Adrenal gland (tissue), 12 donors: ENCODE measurements around the gene UACA. TPM values are rescaled to one million over a fixed set of nuclear protein-coding genes. Genes with fewer than 3 reads are reported as not detected.

ENCODE experiments used
- DNase-seq, 7 donors: peaks; one replicate each; pipeline ENCODE4 v3.0.0-alpha.2; 2019 to 2020
- H3K27ac ChIP-seq, 5 donors: fragments of 200-600 bp; sonication (generic) in 4 of 5; 1 replicate in 3 of 5; 2 replicates in 2 of 5; pipeline versions ENCODE4 v1.5.1 to v1.8.0; 2016 to 2020; ENCODE audit warnings: mild to moderate bottlenecking in 1 of 5
- H3K27me3 ChIP-seq: fragments of 200-600 bp; 2 replicates; pipeline ENCODE4 v1.8.0; 2021
- H3K36me3 ChIP-seq, 2 donors: fragments of 200-600 bp; replicated peaks in 1 of 2; 1 replicate in 1 of 2; 2 replicates in 1 of 2; pipeline versions ENCODE4 v1.5.1 to v1.8.0; 2018 to 2022
- H3K4me1 ChIP-seq, 2 donors: fragments of 200-600 bp; replicated peaks in 1 of 2; 1 replicate in 1 of 2; 2 replicates in 1 of 2; pipeline versions ENCODE4 v1.5.1 to v1.8.0; 2018 to 2021
- H3K4me3 ChIP-seq, 4 donors: fragments of 200-600 bp; sonication (generic) in 3 of 4; one replicate each; pipeline ENCODE4 v1.5.1; 2016 to 2018
- H3K9me3 ChIP-seq, 3 donors: fragments of 200-600 bp; sonication (generic) in 1 of 3; replicated peaks in 1 of 3; 1 replicate in 2 of 3; 2 replicates in 1 of 3; pipeline versions ENCODE4 v1.5.1 to v1.8.0; 2016 to 2021
- POLR2A ChIP-seq, 2 donors: fragments of 450-650 bp; IDR thresholded peaks; one replicate each; pipeline ENCODE4 v1.6.1; 2017; ENCODE audit warnings: antibody characterized with exemption in 2 of 2, mild to moderate bottlenecking in 2 of 2, moderate library complexity in 1 of 2
- WGBS, 4 donors: extraction: QIAGEN DNeasy Blood & Tissue Kit in 2 of 4; methylation state at CpG; one replicate each; pipeline versions ENCODE4 v1.1.5 to v1.1.7; 2013 to 2017; 5-methylcytosine and 5-hydroxymethylcytosine counted together
- intact Hi-C, 2 donors: fragments of 100-400 bp; cut with DNase I; formaldehyde crosslinking; loops; one replicate each; pipeline versions ENCODE4 v1.14.1 to v1.15.0; 2022 to 2023
- polyA plus RNA-seq, 3 donors: library from polyadenylated mRNA; stranded (reverse); fragments of 200-250 nt in 2 of 3; fragments of 350-450 nt in 1 of 3; fragmentation: Illumina TruSeq in 1 of 3; extraction: RNeasy Lipid Tissue Mini Kit (QIAGEN cat#74804) in 1 of 3; gene quantifications; one replicate each; pipeline ENCODE4 v1.2.3, GENCODE V29; 2013 to 2014
- total RNA-seq, 9 donors: library from RNA; depleted of rRNA in 4 of 9; stranded (reverse); fragments of >200 nt in 4 of 9; fragments of 120-200 nt in 1 of 9; fragmentation: NEBNext Ultra II Directional in 1 of 9; extraction: Animal tissue kit (Norgen Biotek cat#: 25700) in 1 of 9; gene quantifications; one replicate each; pipeline versions ENCODE4 v1.1.0 to v1.2.4, GENCODE V29; 2013 to 2023
- TF ChIP-seq, protein P1 (sequence below), 6 experiments: fragments of 450-650 bp in 4 of 6; fragments of 200-600 bp in 2 of 6; sonication (generic) in 1 of 6; IDR thresholded peaks; 1 replicate in 5 of 6; 2 replicates in 1 of 6; pipeline versions ENCODE4 v1.5.1 to v1.8.0; 2016 to 2021; ENCODE audit warnings: antibody characterized with exemption in 6 of 6, mild to moderate bottlenecking in 2 of 6, moderate library complexity in 1 of 6
- donor health status: healthy with polysubstance abuse.
- donor health status: Bipolar disorder and iron deficiency.
- donor health status: DM: yes; HTN: yes; CAD: no.
- donor health status: DM: no; HTN: no; CAD: no.
- donor health status: DM: no; HTN: no; CAD: no.
- donor health status: DM: yes; HTN: yes; CAD: no.

UACA gene
- total and polyA plus RNA-seq, 12 donors = 16.7 to 186 (median 39.1) TPM

DNA sequence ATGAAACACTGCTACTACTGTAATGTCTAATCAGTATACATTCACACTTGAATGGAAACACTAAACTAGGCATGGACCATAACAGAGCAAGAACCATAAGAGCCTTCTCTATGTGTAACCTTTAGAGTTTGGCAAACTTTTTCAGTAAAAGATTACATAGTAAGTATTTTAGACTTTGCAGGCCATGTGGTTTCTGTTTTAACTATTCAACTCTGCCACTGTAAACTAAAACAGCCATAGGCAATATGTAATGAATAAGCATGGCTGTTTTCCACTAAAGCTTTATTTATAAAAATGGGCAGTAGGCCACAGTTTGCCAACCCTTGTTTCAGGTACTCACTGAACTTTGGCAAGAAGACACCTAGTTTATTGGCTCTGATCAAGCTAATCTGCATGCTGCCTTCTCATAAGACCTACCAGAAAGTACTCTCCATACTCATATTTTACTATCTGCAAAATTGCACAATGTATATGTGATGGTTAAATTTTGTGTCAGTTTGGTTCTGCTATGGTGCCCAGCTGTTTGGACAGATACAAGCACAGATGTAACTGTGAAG lies 46.0 kb downstream of the UACA start:
- Histone ChIP-seq H3K4me3 (no peak overlapping the region), H3K4me1 (peaks cover 22 to 29% of the 10 kb centered on the region in 2 donors), H3K9me3 (no peaks in the 10 kb centered on the region), H3K36me3 (no peaks in the 10 kb centered on the region), H3K27ac (peak overlapping the region in 2 of 5 donors; percentile 3 to 5), H3K27me3 (no peaks in the 10 kb centered on the region)
- no peak for DNase-seq
- TF ChIP-seq, protein P1, sequence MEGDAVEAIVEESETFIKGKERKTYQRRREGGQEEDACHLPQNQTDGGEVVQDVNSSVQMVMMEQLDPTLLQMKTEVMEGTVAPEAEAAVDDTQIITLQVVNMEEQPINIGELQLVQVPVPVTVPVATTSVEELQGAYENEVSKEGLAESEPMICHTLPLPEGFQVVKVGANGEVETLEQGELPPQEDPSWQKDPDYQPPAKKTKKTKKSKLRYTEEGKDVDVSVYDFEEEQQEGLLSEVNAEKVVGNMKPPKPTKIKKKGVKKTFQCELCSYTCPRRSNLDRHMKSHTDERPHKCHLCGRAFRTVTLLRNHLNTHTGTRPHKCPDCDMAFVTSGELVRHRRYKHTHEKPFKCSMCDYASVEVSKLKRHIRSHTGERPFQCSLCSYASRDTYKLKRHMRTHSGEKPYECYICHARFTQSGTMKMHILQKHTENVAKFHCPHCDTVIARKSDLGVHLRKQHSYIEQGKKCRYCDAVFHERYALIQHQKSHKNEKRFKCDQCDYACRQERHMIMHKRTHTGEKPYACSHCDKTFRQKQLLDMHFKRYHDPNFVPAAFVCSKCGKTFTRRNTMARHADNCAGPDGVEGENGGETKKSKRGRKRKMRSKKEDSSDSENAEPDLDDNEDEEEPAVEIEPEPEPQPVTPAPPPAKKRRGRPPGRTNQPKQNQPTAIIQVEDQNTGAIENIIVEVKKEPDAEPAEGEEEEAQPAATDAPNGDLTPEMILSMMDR (IDR thresholded peaks at IDR 0.05) = no peak
- no peak for TF ChIP-seq POLR2A (IDR thresholded peaks at IDR 0.05)
- intact Hi-C loops = no loop called here

GRCh38 chr15:70715840-70716485 lies 47.4 kb downstream of the UACA start:
- TF ChIP-seq POLR2A (IDR thresholded peaks at IDR 0.05) = no peak
- TF ChIP-seq, protein P1 (IDR thresholded peaks at IDR 0.05) = no peak
- no peaks in the 10 kb centered on the region for H3K36me3 ChIP-seq
- peak overlapping the region in 1 of 5 donors; percentile 18 for H3K27ac ChIP-seq
- intact Hi-C loops = no loop called here
- WGBS, 4 donors = 63 to 71% (median 68%) methylated on average over 5 to 6 of the region's 6 CpGs
- H3K4me1 ChIP-seq = peaks cover 22 to 29% of the 10 kb centered on the region in 2 donors
- no peak for DNase-seq
- H3K9me3 ChIP-seq = no peaks in the 10 kb centered on the region
- no peak overlapping the region for H3K4me3 ChIP-seq
- no peaks in the 10 kb centered on the region for H3K27me3 ChIP-seq

GRCh38 chr15:70714565-70714964 lies 48.8 kb downstream of the UACA start:
- Histone ChIP-seq H3K4me1 (peaks cover 22 to 29% of the 10 kb centered on the region in 2 donors), H3K27ac (peak overlapping the region; percentile 33 to 64 (median 46)), H3K36me3 (no peaks in the 10 kb centered on the region), H3K9me3 (no peaks in the 10 kb centered on the region), H3K4me3 (peak overlapping the region in 1 of 4 donors; percentile 0), H3K27me3 (no peaks in the 10 kb centered on the region)
- intact Hi-C loops = no loop called here
- no peak for DNase-seq
- TF ChIP-seq, protein P1 (IDR thresholded peaks at IDR 0.05) = no peak
- no peak for TF ChIP-seq POLR2A (IDR thresholded peaks at IDR 0.05)
- WGBS, 4 donors = 15 to 28% (median 21%) methylated on average over 3 of the region's 3 CpGs

GRCh38 chr15:70714015-70714414 lies 49.3 kb downstream of the UACA start:
- intact Hi-C loops = no loop called here
- Histone ChIP-seq H3K27ac (peak overlapping the region; percentile 40 to 64 (median 46)), H3K36me3 (no peaks in the 10 kb centered on the region), H3K27me3 (no peaks in the 10 kb centered on the region), H3K4me3 (peak overlapping the region in 1 of 4 donors; percentile 0), H3K9me3 (no peaks in the 10 kb centered on the region), H3K4me1 (peaks cover 22 to 29% of the 10 kb centered on the region in 2 donors)
- TF ChIP-seq, protein P1 (IDR thresholded peaks at IDR 0.05) = no peak
- no peak for TF ChIP-seq POLR2A (IDR thresholded peaks at IDR 0.05)
- 15 to 25% (median 24%) methylated on average over 2 of the region's 2 CpGs for WGBS, 4 donors
- no peak for DNase-seq
